Tibial artery (tissue), 4 donors: ENCODE data around the gene PDX1.
A peak's percentile ranks its signal among the peaks of the same experiment; 100 is the strongest.

Experiments used
- DNase-seq, 2 donors: peaks; one replicate each; pipeline ENCODE4 v3.0.0-alpha.2; 2019
- H3K27ac ChIP-seq, 2 donors: fragments of 200-600 bp; sonication (generic) in 1 of 2; 1 replicate in 1 of 2; 2 replicates in 1 of 2; pipeline ENCODE4 v1.5.1; 2018 to 2019; ENCODE audit warnings: mild to moderate bottlenecking in 1 of 2
- H3K27me3 ChIP-seq, 2 donors: fragments of 200-600 bp; sonication (generic) in 1 of 2; one replicate each; pipeline versions ENCODE4 v1.5.1 to v1.6.0; 2016 to 2019
- H3K36me3 ChIP-seq, 3 donors: fragments of 200-600 bp; sonication (generic) in 2 of 3; one replicate each; pipeline ENCODE4 v1.5.1; 2016 to 2019; ENCODE audit warnings: mild to moderate bottlenecking in 2 of 3
- H3K4me1 ChIP-seq, 4 donors: fragments of 200-600 bp; sonication (generic) in 2 of 4; 1 replicate in 3 of 4; 2 replicates in 1 of 4; pipeline ENCODE4 v1.5.1; 2016 to 2019
- H3K4me3 ChIP-seq, 2 donors: fragments of 200-600 bp; sonication (generic) in 1 of 2; 1 replicate in 1 of 2; 2 replicates in 1 of 2; pipeline ENCODE4 v1.5.1; 2018 to 2019; ENCODE audit warnings: mild to moderate bottlenecking in 2 of 2
- H3K9me3 ChIP-seq, 3 donors: fragments of 200-600 bp; sonication (generic) in 1 of 3; one replicate each; pipeline ENCODE4 v1.5.1; 2016 to 2019
- CTCF ChIP-seq, 2 experiments: fragments of 200-600 bp in 1 of 2; fragments of 450-650 bp in 1 of 2; IDR thresholded peaks; one replicate each; pipeline ENCODE4 v1.5.1; 2017 to 2019; ENCODE audit warnings: antibody characterized with exemption in 2 of 2, mild to moderate bottlenecking in 1 of 2, moderate library complexity in 1 of 2
- intact Hi-C: fragments of 100-400 bp; cut with DNase I; formaldehyde crosslinking; loops from one replicate; pipeline ENCODE4 v1.15.0; 2023; ENCODE audit warnings: low total_unique reads

The PDX1 gene

GRCh38 chr13:27920677-27921420, 1.0 kb downstream of the PDX1 start:
- H3K36me3 ChIP-seq: no peaks in the 10 kb centered on the region
- intact Hi-C loops: no loop called here
- peak overlapping the region; percentile 38 to 50 for H3K4me3 ChIP-seq
- TF ChIP-seq CTCF (IDR thresholded peaks at IDR 0.05): no peak
- H3K27ac ChIP-seq: no peak overlapping the region
- peaks cover 0 to 60% (median 45%) of the 10 kb centered on the region in 4 donors for H3K4me1 ChIP-seq
- H3K9me3 ChIP-seq: no peaks in the 10 kb centered on the region
- no peak for DNase-seq
- H3K27me3 ChIP-seq: peaks cover 0 to 100% of the 10 kb centered on the region in 2 donors

GRCh38 chr13:27921421-27921960, 1.7 kb downstream of the PDX1 start:
- DNase-seq: no peak
- peak overlapping the region; percentile 38 to 50 for H3K4me3 ChIP-seq
- peaks cover 0 to 100% of the 10 kb centered on the region in 2 donors for H3K27me3 ChIP-seq
- no peaks in the 10 kb centered on the region for H3K36me3 ChIP-seq
- H3K9me3 ChIP-seq: no peaks in the 10 kb centered on the region
- intact Hi-C loops: no loop called here
- peaks cover 0 to 61% (median 45%) of the 10 kb centered on the region in 4 donors for H3K4me1 ChIP-seq
- no peak for TF ChIP-seq CTCF (IDR thresholded peaks at IDR 0.05)
- H3K27ac ChIP-seq: no peak overlapping the region

- no peak for TF ChIP-seq CTCF (IDR thresholded peaks at IDR 0.05)
- DNase-seq: no peak
- Histone ChIP-seq H3K27me3 (peaks cover 0 to 100% of the 10 kb centered on the region in 2 donors), H3K9me3 (no peaks in the 10 kb centered on the region), H3K27ac (no peak overlapping the region), H3K4me3 (no peak overlapping the region), H3K4me1 (peaks cover 0 to 64% (median 47%) of the 10 kb centered on the region in 4 donors), H3K36me3 (no peaks in the 10 kb centered on the region)
- intact Hi-C loops: no loop called here
These were observed 2.4 kb downstream of the PDX1 start for GRCh38 chr13:27921961-27922882.

- peaks cover 0 to 100% of the 10 kb centered on the region in 2 donors for H3K27me3 ChIP-seq
- H3K36me3 ChIP-seq: no peaks in the 10 kb centered on the region
- no peak for TF ChIP-seq CTCF (IDR thresholded peaks at IDR 0.05)
- H3K4me3 ChIP-seq: no peak overlapping the region
- intact Hi-C loops: no loop called here
- H3K9me3 ChIP-seq: no peaks in the 10 kb centered on the region
- peaks cover 0 to 64% (median 44%) of the 10 kb centered on the region in 4 donors for H3K4me1 ChIP-seq
- H3K27ac ChIP-seq: no peak overlapping the region
- DNase-seq: no peak
These were observed 3.2 kb downstream of the PDX1 start for GRCh38 chr13:27922883-27923612.
